HG03432 (cell line): ENCODE data around the gene RAP2B.
"Not testable (repeated sequence)": the region's sequence is repeated elsewhere in the genome, so short reads cannot be mapped to it uniquely, and the experiment has no call there.

Experiments
- ATAC-seq: cut with Tn5 transposase; IDR thresholded peaks from one replicate; pipeline ENCODE4 v1.9.1; 2021; ENCODE audit warnings: mild to moderate bottlenecking, moderate library complexity; ENCODE audit not compliant: unreplicated experiment

Gene RAP2B

GRCh38 chr3:153192327-153192726 is 30.3 kb downstream of the RAP2B start:
- no peak for ATAC-seq

GRCh38 chr3:153193786-153194476 is 31.9 kb downstream of the RAP2B start:
- ATAC-seq: not testable (repeated sequence)

GRCh38 chr3:153195349-153195879 is 33.4 kb downstream of the RAP2B start:
- ATAC-seq: no peak

GRCh38 chr3:153209596-153209995 is 47.6 kb downstream of the RAP2B start:
- no peak for ATAC-seq

GRCh38 chr3:153210146-153210545 is 48.1 kb downstream of the RAP2B start:
- no peak for ATAC-seq

- no peak for ATAC-seq
Observed at GRCh38 chr3:153210660-153211059, 48.6 kb downstream of the RAP2B start.

- no peak for ATAC-seq
Observed at GRCh38 chr3:153215497-153215896, 53.5 kb downstream of the RAP2B start.

GRCh38 chr3:153215966-153216365 is 53.9 kb downstream of the RAP2B start:
- no peak for ATAC-seq

- ATAC-seq: no peak
Observed at GRCh38 chr3:153216928-153217327, 54.9 kb downstream of the RAP2B start.

- ATAC-seq: no peak
Observed at GRCh38 chr3:153219146-153219545, 57.1 kb downstream of the RAP2B start.
